ENCODE data around the gene B3GAT1. TPM values are rescaled to one million over a fixed set of nuclear protein-coding genes. Genes with fewer than 3 reads are reported as not detected.

B3GAT1 gene
- total RNA-seq, 4 donors from 2014 or later: 0.26 to 0.93 (median 0.36) TPM

GRCh38 chr11:134388590-134388989 is 23.5 kb downstream of the B3GAT1 start:
- Histone ChIP-seq H3K27ac (no peak overlapping the region), H3K4me1 (peaks cover 6% of the 10 kb centered on the region), H3K36me3 (no peaks in the 10 kb centered on the region), H3K27me3 (peaks cover 40% of the 10 kb centered on the region), H3K9me3 (no peaks in the 10 kb centered on the region), H3K4me3 (no peak overlapping the region)
- 93% methylated on average over 4 of the region's 4 CpGs for WGBS
- no peak for TF ChIP-seq CTCF (IDR thresholded peaks at IDR 0.05)
- TF ChIP-seq EP300 (IDR thresholded peaks at IDR 0.05): no peak
- TF ChIP-seq POLR2AphosphoS5 (IDR thresholded peaks at IDR 0.05): no peak
- TF ChIP-seq POLR2A (IDR thresholded peaks at IDR 0.05): no peak
- DNase-seq (ENCODE audit: low spot score in 2 of 2): no peak

- no peaks in the 10 kb centered on the region for H3K36me3 ChIP-seq
- H3K27ac ChIP-seq: no peak overlapping the region
- 92% methylated on average over 14 of the region's 21 CpGs for WGBS
- no peak for DNase-seq (ENCODE audit: low spot score in 2 of 2)
- H3K27me3 ChIP-seq: peaks cover 45% of the 10 kb centered on the region
- peaks cover 6% of the 10 kb centered on the region for H3K4me1 ChIP-seq
- H3K9me3 ChIP-seq: no peaks in the 10 kb centered on the region
- no peak overlapping the region for H3K4me3 ChIP-seq
- TF ChIP-seq POLR2AphosphoS5 (IDR thresholded peaks at IDR 0.05) (no peak), CTCF (IDR thresholded peaks at IDR 0.05) (no peak), EP300 (IDR thresholded peaks at IDR 0.05) (no peak), POLR2A (IDR thresholded peaks at IDR 0.05) (no peak)
Measured at GRCh38 chr11:134387501-134387900, 24.5 kb downstream of the B3GAT1 start.

- H3K27ac ChIP-seq: no peak overlapping the region
- TF ChIP-seq POLR2A (IDR thresholded peaks at IDR 0.05) (no peak), CTCF (IDR thresholded peaks at IDR 0.05) (no peak), EP300 (IDR thresholded peaks at IDR 0.05) (no peak), POLR2AphosphoS5 (IDR thresholded peaks at IDR 0.05) (no peak)
- 44% methylated on average over 6 of the region's 6 CpGs for WGBS
Measured at GRCh38 chr11:134386945-134387344, 25.1 kb downstream of the B3GAT1 start.

GRCh38 chr11:134385774-134386565 is 26.1 kb downstream of the B3GAT1 start:
- TF ChIP-seq POLR2AphosphoS5 (IDR thresholded peaks at IDR 0.05) (no peak), EP300 (IDR thresholded peaks at IDR 0.05) (no peak), POLR2A (IDR thresholded peaks at IDR 0.05) (no peak), CTCF (IDR thresholded peaks at IDR 0.05) (no peak)
- 42% methylated on average over 18 of the region's 20 CpGs for WGBS
- Histone ChIP-seq H3K4me1 (peaks cover 6% of the 10 kb centered on the region), H3K27me3 (peaks cover 39% of the 10 kb centered on the region), H3K36me3 (no peaks in the 10 kb centered on the region), H3K9me3 (no peaks in the 10 kb centered on the region), H3K4me3 (no peak overlapping the region), H3K27ac (no peak overlapping the region)
- DNase-seq (ENCODE audit: low spot score in 2 of 2): no peak

More at GRCh38 chr11:134386945-134387344, 25.1 kb downstream of the B3GAT1 start:
- H3K4me1 ChIP-seq: peaks cover 6% of the 10 kb centered on the region
- no peaks in the 10 kb centered on the region for H3K36me3 ChIP-seq
- no peak overlapping the region for H3K4me3 ChIP-seq
- no peak for DNase-seq (ENCODE audit: low spot score in 2 of 2)
- H3K27me3 ChIP-seq: peaks cover 45% of the 10 kb centered on the region
- H3K9me3 ChIP-seq: no peaks in the 10 kb centered on the region

GRCh38 chr11:134385171-134385570 is 26.9 kb downstream of the B3GAT1 start:
- no peak for DNase-seq (ENCODE audit: low spot score in 2 of 2)
- WGBS: 88% methylated on average over 15 of the region's 15 CpGs
- Histone ChIP-seq H3K27me3 (peaks cover 37% of the 10 kb centered on the region), H3K36me3 (no peaks in the 10 kb centered on the region), H3K27ac (no peak overlapping the region), H3K4me1 (peaks cover 6% of the 10 kb centered on the region), H3K9me3 (no peaks in the 10 kb centered on the region), H3K4me3 (no peak overlapping the region)
- TF ChIP-seq POLR2A (IDR thresholded peaks at IDR 0.05) (no peak), EP300 (IDR thresholded peaks at IDR 0.05) (no peak), CTCF (IDR thresholded peaks at IDR 0.05) (no peak), POLR2AphosphoS5 (IDR thresholded peaks at IDR 0.05) (no peak)
